Fibroblast of peridontal ligament (primary cell): ENCODE data around the gene ZDHHC5.

Experiments used
- DNase-seq: peaks from one replicate; pipeline ENCODE4 v3.0.0-alpha.2; 2010; ENCODE audit errors: extremely low read depth

Gene ZDHHC5

GRCh38 chr11:57667736-57668433 lies at the start of gene ZDHHC5:
ZDHHC5 (plus strand) TSS chr11:57668114; CDS start chr11:57673091, 4,977 bp downstream.
- DNase-seq, result peak; percentile 99

GRCh38 chr11:57618438-57618837 lies 49.5 kb upstream of the ZDHHC5 start:
- no peak for DNase-seq

GRCh38 chr11:57619331-57619730 lies 48.6 kb upstream of the ZDHHC5 start:
- no peak for DNase-seq

GRCh38 chr11:57620467-57620866 lies 47.4 kb upstream of the ZDHHC5 start:
- DNase-seq, result no peak

- DNase-seq, result no peak
These were observed 45.7 kb upstream of the ZDHHC5 start for GRCh38 chr11:57622263-57622662.

- DNase-seq, result no peak
These were observed 43.0 kb upstream of the ZDHHC5 start for GRCh38 chr11:57624864-57625263.

- DNase-seq, result no peak
These were observed 41.0 kb upstream of the ZDHHC5 start for GRCh38 chr11:57626895-57627294.

- no peak for DNase-seq
These were observed 37.7 kb upstream of the ZDHHC5 start for GRCh38 chr11:57630171-57630570.

GRCh38 chr11:57632116-57632515 lies 35.8 kb upstream of the ZDHHC5 start:
- DNase-seq, result no peak

GRCh38 chr11:57633394-57634070 lies 34.4 kb upstream of the ZDHHC5 start:
- no peak for DNase-seq

GRCh38 chr11:57634311-57634710 lies 33.6 kb upstream of the ZDHHC5 start:
- DNase-seq, result no peak

- DNase-seq, result no peak
These were observed 32.7 kb upstream of the ZDHHC5 start for GRCh38 chr11:57635246-57635645.

- no peak for DNase-seq
These were observed 30.3 kb upstream of the ZDHHC5 start for GRCh38 chr11:57637626-57638004.

GRCh38 chr11:57638005-57638781 lies 29.7 kb upstream of the ZDHHC5 start:
- DNase-seq, result peak; percentile 84

GRCh38 chr11:57638811-57639320 lies 29.0 kb upstream of the ZDHHC5 start:
- DNase-seq, result no peak

- DNase-seq, result no peak
These were observed 28.4 kb upstream of the ZDHHC5 start for GRCh38 chr11:57639321-57640067.

GRCh38 chr11:57640068-57640800 lies 27.7 kb upstream of the ZDHHC5 start:
- DNase-seq, result no peak

GRCh38 chr11:57641011-57641807 lies 26.7 kb upstream of the ZDHHC5 start:
- DNase-seq, result peak; percentile 79

GRCh38 chr11:57643802-57644201 lies 24.1 kb upstream of the ZDHHC5 start:
- DNase-seq, result no peak
